GM12873 (cell line): ENCODE results near the gene SH2D2A.

Experiments used
- CTCF ChIP-seq: IDR thresholded peaks from 2 replicates; pipeline ENCODE4 v1.5.1; 2012; ENCODE audit warnings: low read depth, mild to moderate bottlenecking, moderate library complexity, low read length, control low read depth; ENCODE audit not compliant: insufficient read depth; ENCODE audit errors: missing control alignments

The SH2D2A gene

GRCh38 chr1:156815961-156816422 lies 656 bp downstream of the SH2D2A start:
- TF ChIP-seq CTCF: no peak

DNA sequence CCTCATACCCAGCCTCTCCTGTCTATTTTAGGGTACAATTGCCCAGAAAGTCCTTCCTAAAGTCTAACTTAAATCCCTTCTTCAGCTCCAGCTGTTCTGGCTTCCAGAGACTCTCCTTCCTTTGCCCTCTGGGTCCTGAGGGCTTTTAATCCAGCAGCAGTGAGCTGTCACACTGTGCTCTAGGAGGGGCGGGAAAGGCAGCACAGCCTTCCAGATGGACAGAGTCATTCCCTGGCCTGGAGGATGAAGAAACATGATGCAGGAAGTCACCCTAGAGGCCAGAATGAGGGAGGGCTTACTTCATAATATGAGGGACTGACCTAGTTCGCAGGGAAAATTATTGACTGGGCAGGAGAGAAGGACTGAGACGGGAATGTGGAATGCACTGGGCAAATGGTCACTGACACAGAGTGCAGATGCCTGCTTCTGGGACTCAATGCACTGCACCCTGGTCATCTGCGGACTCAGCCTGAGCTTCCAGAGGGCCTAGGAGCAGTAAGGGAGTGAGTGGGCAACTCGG lies 1.3 kb downstream of the SH2D2A start:
- TF ChIP-seq CTCF: no peak

DNA sequence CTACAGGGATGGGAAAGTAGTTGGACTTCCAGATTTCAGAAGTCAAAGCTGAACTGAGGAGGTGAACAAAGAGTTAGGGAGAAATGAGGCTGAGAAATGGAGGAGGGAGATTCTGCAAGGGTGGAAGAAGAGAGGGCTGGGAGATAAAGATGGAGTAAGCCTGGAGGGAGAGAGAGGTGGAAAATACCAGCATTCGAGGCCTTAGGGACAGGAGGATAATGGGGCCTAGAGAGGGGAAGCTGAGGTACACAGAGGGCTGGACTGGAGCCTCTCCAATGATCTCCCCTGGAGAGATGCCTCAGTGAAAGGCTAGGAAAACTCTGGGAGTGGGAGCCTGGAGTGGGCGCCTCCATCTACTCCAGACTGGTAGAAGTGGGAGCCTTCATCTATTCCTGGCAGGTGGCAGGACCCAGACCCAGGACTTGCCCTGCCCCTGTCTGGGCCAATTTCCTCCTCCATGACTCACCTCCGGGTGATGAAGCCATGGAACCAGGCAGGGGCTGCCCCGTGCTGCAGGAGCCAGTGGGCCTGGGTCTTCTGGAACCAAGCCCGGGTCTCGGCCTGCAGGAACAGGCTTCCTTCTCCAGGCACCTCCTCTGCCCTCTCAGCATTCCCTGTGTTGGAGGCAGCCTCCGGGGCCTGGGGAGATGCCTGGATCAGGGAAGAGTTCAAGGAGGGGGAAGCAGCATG lies 1.9 kb downstream of the SH2D2A start:
- TF ChIP-seq CTCF: no peak

DNA sequence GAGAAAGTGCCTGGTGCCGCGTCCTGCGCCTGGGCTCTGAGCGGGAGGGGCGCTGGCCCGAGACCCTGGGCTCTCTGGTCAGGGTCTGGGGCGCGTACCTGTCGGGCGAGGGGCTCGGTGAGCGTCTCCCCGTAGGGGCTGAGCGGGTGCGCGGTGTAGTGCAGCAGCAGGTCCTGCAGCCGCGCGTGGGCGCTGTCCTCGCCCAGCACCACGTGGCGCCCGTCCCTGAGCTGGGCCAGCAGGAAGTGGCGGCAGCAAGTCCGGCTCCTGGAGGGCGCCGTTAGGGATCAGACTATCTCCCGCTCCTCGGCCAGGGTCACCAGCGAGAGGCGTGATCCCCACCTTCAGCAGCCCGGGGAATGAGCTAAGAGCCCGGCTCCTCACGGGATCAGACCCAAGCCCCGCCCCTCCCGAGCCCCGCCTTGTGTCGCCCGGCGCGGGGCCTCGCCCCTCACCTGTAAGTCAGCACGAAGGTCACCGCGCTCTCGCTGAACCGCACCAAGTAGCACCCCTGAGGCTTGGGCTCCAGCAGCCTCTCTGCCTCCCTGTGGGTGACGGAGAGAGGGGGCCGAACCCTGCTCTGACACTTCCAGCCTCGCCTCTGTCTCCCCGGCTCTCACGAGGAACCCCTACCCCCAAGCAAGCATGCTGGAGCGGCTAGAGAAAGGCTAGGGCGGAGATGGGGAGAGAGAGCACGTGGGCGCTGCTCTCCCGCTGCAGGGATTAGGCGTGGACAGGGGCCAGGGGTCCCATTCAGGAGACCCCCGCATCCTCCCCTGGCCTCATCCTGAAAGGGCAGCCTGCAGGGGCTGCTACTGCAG lies 2.7 kb downstream of the SH2D2A start:
- peak; percentile 62 for TF ChIP-seq CTCF

DNA sequence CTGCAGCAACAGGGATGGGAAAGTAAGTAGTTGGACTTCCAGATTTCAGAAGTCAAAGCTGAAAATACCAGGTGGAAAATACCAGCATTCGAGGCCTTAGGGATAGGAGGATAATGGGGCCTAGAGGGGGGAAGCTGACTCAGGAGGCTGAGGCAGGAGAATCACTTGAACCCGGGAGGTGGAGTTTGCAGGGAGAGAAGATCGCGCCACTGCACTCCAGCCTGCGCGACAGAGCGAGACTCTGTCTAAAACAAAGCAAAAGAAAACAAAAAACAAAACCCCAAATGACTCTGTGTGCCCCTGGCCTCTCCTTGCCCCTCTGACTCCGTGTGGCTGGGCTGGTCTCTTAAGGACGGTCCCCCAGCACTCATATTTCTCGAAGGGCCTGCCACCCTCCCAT lies 3.4 kb downstream of the SH2D2A start:
- no peak for TF ChIP-seq CTCF

GRCh38 chr1:156812293-156812990 lies 4.2 kb downstream of the SH2D2A start:
- no peak for TF ChIP-seq CTCF

GRCh38 chr1:156811168-156811567 lies 5.5 kb downstream of the SH2D2A start:
- no peak for TF ChIP-seq CTCF
